Left lung (tissue), 10 donors: ENCODE measurements around the gene TNK2. TPM values are rescaled to one million over a fixed set of nuclear protein-coding genes. Genes with fewer than 3 reads are reported as not detected.
A peak's percentile ranks its signal among the peaks of the same experiment; 100 is the strongest.

Experiments used
- ATAC-seq: fragments of 200-7000 bp; cut with Tn5 transposase; one replicate; pipeline ENCODE4 v1.9.1; 2020; ENCODE audit warnings: moderate library complexity
- DNase-seq, 4 donors: peaks; one replicate each; pipeline ENCODE4 v3.0.0-alpha.2; 2013 to 2020
- H3K27ac ChIP-seq, 2 donors: fragments of 200-600 bp; sonication (generic) in 1 of 2; one replicate each; pipeline versions ENCODE4 v1.5.0 to v1.8.0; 2020 to 2021
- H3K27me3 ChIP-seq, 2 donors: fragments of 200-600 bp; sonication (generic) in 1 of 2; one replicate each; pipeline versions ENCODE4 v1.5.0 to v1.8.0; 2020 to 2021
- H3K36me3 ChIP-seq, 2 donors: fragments of 200-600 bp; sonication (generic) in 1 of 2; one replicate each; pipeline versions ENCODE4 v1.5.0 to v1.8.0; 2020 to 2021
- H3K4me1 ChIP-seq, 2 donors: fragments of 200-600 bp; one replicate each; pipeline ENCODE4 v1.8.0; 2021
- H3K4me3 ChIP-seq, 2 donors: fragments of 200-600 bp; sonication (generic) in 1 of 2; one replicate each; pipeline versions ENCODE4 v1.5.0 to v1.8.0; 2020 to 2021; ENCODE audit warnings: mild to moderate bottlenecking in 1 of 2
- H3K9me3 ChIP-seq, 2 donors: fragments of 200-600 bp; sonication (generic) in 1 of 2; one replicate each; pipeline versions ENCODE4 v1.5.0 to v1.8.0; 2020 to 2021
- CTCF ChIP-seq, 2 donors: fragments of 200-600 bp; sonication (generic) in 1 of 2; IDR thresholded peaks; one replicate each; pipeline versions ENCODE4 v1.5.0 to v1.8.0; 2021; ENCODE audit warnings: antibody characterized with exemption in 2 of 2
- intact Hi-C, 2 donors: fragments of 100-400 bp; cut with DNase I; formaldehyde crosslinking; loops; one replicate each; pipeline versions ENCODE4 v1.11.2 to v1.14.2; 2022
- polyA plus RNA-seq, 6 donors: library from polyadenylated mRNA; unstranded; fragments of 120-200 nt; gene quantifications; one replicate each; pipeline ENCODE4 v1.2.1, GENCODE V29; 2013; ENCODE audit not compliant: insufficient read length in 6 of 6
- total RNA-seq, 2 donors: library from RNA; stranded (reverse); fragmentation: NEBNext Ultra II Directional; extraction: Animal tissue kit (Norgen Biotek cat#: 25700); gene quantifications; one replicate each; pipeline ENCODE4 v1.2.1, GENCODE V29; 2021
- donor health status: DM: no; HTN: yes; CAD: no.
- donor health status: DM: no; HTN: no; CAD: no.

The TNK2 gene
- total and polyA plus RNA-seq, 8 donors, result 49.7 to 75.7 (median 58.2) TPM

DNA sequence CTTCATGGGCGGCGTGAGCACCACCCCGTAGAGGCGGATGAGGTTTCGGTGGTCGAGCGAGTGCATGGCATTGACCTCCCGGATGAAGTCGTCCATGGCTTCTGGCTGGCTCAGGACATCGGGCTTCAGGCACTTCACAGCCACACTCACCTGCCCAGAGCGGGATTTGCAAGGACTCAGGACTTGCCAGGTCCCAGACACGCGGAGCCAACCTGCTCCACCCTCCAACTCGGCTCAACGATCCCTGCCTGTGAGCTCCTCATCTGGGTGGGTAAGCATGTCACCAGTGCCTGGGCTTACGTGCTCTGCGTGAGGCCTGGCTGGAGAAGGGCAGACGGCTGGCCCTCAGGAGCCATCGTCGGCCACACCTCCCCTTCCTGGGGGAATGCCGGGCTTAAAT, 25.2 kb downstream of the TNK2 start:
- peaks cover 0 to 20% of the 10 kb centered on the region in 2 donors for H3K4me1 ChIP-seq
- ATAC-seq, result no peak
- DNase-seq, result peak in 1 of 4 donors; percentile 53
- no peaks in the 10 kb centered on the region for H3K9me3 ChIP-seq
- peaks cover 0 to 73% of the 10 kb centered on the region in 2 donors for H3K36me3 ChIP-seq
- no peaks in the 10 kb centered on the region for H3K27me3 ChIP-seq
- H3K4me3 ChIP-seq, result no peak overlapping the region
- intact Hi-C loops, result no loop called here
- no peak overlapping the region for H3K27ac ChIP-seq
- TF ChIP-seq CTCF (IDR thresholded peaks at IDR 0.05), result no peak

- ATAC-seq (no peak), DNase-seq (peak in 1 of 4 donors; percentile 58)
- Histone ChIP-seq H3K4me3 (no peak overlapping the region), H3K27me3 (no peaks in the 10 kb centered on the region), H3K27ac (no peak overlapping the region), H3K9me3 (no peaks in the 10 kb centered on the region), H3K4me1 (peaks cover 0 to 26% of the 10 kb centered on the region in 2 donors), H3K36me3 (peaks cover 0 to 77% of the 10 kb centered on the region in 2 donors)
- TF ChIP-seq CTCF (IDR thresholded peaks at IDR 0.05), result no peak
- intact Hi-C loops, result no loop called here
Observed at GRCh38 chr3:195882002-195882441, 26.3 kb downstream of the TNK2 start.

GRCh38 chr3:195881276-195881988, 26.9 kb downstream of the TNK2 start:
- TF ChIP-seq CTCF (IDR thresholded peaks at IDR 0.05), result no peak
- Histone ChIP-seq H3K36me3 (peaks cover 0 to 77% of the 10 kb centered on the region in 2 donors), H3K27ac (no peak overlapping the region), H3K9me3 (no peaks in the 10 kb centered on the region), H3K27me3 (no peaks in the 10 kb centered on the region), H3K4me1 (peaks cover 0 to 29% of the 10 kb centered on the region in 2 donors), H3K4me3 (no peak overlapping the region)
- intact Hi-C loops, result no loop called here
- DNase-seq (peak in 1 of 4 donors; percentile 2), ATAC-seq (no peak)

DNA sequence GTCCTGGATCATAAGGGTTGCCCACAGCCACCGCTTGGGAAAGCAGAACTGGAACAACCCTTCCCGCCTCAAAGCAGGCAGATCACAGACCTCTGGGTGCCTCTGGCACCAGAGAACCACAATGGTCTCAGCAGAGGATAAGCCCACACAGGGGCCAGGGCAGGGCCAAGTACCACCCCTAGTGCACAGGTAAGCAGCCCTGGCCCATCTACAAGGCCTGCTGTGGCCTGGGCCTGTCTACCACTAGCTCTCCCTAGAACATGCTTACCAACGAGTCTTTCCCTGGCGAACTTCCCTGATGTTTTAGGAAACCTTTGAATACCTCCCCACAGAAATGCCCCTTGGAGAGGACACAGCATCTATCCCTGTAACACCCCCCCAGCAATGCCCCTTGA, 28.3 kb downstream of the TNK2 start:
- intact Hi-C loops, result no loop called here
- ATAC-seq (no peak), DNase-seq (peak in 1 of 4 donors; percentile 29)
- Histone ChIP-seq H3K27me3 (no peaks in the 10 kb centered on the region), H3K4me3 (no peak overlapping the region), H3K4me1 (peaks cover 0 to 21% of the 10 kb centered on the region in 2 donors), H3K36me3 (peaks cover 0 to 84% of the 10 kb centered on the region in 2 donors), H3K9me3 (no peaks in the 10 kb centered on the region), H3K27ac (no peak overlapping the region)
- no peak for TF ChIP-seq CTCF (IDR thresholded peaks at IDR 0.05)

GRCh38 chr3:195879416-195880036, 28.8 kb downstream of the TNK2 start:
- Histone ChIP-seq H3K27me3 (no peaks in the 10 kb centered on the region), H3K4me1 (peaks cover 0 to 16% of the 10 kb centered on the region in 2 donors), H3K27ac (no peak overlapping the region), H3K36me3 (peaks cover 0 to 80% of the 10 kb centered on the region in 2 donors), H3K4me3 (no peak overlapping the region), H3K9me3 (no peaks in the 10 kb centered on the region)
- DNase-seq (peak in 1 of 4 donors; percentile 41), ATAC-seq (no peak)
- intact Hi-C loops, result no loop called here
- TF ChIP-seq CTCF (IDR thresholded peaks at IDR 0.05), result no peak
